Measurements from ENCODE around the gene ACOT7. TPM values are rescaled to one million over a fixed set of nuclear protein-coding genes. Genes with fewer than 3 reads are reported as not detected.

The ACOT7 gene
- total RNA-seq, 2 experiments from 2014 or later, result 23.4 to 53.6 TPM

DNA sequence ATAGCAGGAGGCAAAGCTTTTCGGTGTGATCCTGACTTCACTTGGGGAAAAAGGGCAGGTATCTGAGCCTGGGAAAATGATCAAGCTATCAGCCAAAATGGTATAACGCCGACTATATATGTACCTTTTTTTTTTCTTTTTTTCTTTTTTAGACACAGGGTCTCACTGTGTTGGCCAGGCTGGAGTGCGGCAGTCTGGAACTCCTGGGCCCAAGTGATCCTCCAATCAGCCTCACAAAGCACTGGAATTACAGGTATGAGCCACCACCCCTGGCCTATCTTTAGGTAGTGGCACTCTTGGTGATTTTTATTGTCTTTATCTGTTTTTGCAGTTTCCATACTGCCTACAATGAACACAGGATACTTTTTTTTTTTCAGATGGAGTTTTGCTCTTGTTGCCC, 156.5 kb downstream of the ACOT7 start:
- Histone ChIP-seq H3K27ac (ENCODE audit: low read depth, low read length, poor library complexity, severe bottlenecking) (no peak overlapping the region), H3K9me3 (ENCODE audit: low read length) (no peaks in the 10 kb centered on the region), H3K79me2 (ENCODE audit: insufficient read depth, low read depth, low read length) (peaks cover 24% of the 10 kb centered on the region), H3K4me1 (ENCODE audit: insufficient read depth, low read length, poor library complexity, severe bottlenecking) (peaks cover 20% of the 10 kb centered on the region), H3K4me3 (ENCODE audit: low read depth, low read length, poor library complexity, severe bottlenecking) (no peak overlapping the region), H3K4me2 (ENCODE audit: low read length) (no peak overlapping the region), H3K36me3 (ENCODE audit: insufficient read depth, low read length) (peaks cover 24% of the 10 kb centered on the region), H4K20me1 (ENCODE audit: insufficient read depth, low read length) (0 out of 2 replicates have a peak, but pooled peaks cover 11% of the 10 kb centered on the region), H2AFZ (ENCODE audit: low read length) (no peak overlapping the region), H3K9me2 (ENCODE audit: insufficient read depth, low read length) (no peaks in the 10 kb centered on the region)
- no peak for DNase-seq (ENCODE audit: low spot score)
- no TSS peak for BruUV-seq (replicated peaks)
- ChIA-PET CTCF (ENCODE audit: unreplicated experiment) (no interaction called here), POLR2A (no interaction called here)
- intact Hi-C loops (cut with micrococcal nuclease; ENCODE audit: unreplicated experiment), result loop anchor here (5.0 kb wide), 2 partner anchors 40 to 155 kb away; partner anchors contain the start of genes ACOT7 and RPL22
- TF ChIP-seq, protein P1, sequence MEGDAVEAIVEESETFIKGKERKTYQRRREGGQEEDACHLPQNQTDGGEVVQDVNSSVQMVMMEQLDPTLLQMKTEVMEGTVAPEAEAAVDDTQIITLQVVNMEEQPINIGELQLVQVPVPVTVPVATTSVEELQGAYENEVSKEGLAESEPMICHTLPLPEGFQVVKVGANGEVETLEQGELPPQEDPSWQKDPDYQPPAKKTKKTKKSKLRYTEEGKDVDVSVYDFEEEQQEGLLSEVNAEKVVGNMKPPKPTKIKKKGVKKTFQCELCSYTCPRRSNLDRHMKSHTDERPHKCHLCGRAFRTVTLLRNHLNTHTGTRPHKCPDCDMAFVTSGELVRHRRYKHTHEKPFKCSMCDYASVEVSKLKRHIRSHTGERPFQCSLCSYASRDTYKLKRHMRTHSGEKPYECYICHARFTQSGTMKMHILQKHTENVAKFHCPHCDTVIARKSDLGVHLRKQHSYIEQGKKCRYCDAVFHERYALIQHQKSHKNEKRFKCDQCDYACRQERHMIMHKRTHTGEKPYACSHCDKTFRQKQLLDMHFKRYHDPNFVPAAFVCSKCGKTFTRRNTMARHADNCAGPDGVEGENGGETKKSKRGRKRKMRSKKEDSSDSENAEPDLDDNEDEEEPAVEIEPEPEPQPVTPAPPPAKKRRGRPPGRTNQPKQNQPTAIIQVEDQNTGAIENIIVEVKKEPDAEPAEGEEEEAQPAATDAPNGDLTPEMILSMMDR (conservative IDR thresholded peaks at IDR 0.05; ENCODE audit: low read length), result no peak
- no peak for TF ChIP-seq EZH2phosphoT487 (IDR thresholded peaks at IDR 0.05; ENCODE audit: borderline replicate concordance, low read depth, low read length)

DNA sequence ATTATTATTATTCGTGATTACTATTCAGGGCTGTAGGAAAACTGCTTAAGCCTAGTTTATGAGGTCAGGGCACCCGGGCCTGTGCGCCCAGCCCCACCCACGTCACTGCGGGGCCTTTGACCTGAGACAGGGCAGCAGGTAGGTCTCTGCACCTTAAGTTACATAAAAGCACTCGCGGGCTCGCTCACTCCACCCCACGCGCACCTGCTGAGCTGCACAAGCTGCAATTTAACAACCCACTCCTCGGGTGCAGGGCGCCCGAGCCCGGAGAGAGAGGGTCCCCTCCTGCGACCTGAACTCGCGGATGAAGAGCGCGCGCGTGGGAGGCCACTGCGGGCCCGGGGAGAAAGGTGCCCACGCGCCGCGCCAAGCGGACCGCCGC, 158.3 kb downstream of the ACOT7 start:
- Histone ChIP-seq H3K27ac (ENCODE audit: low read depth, low read length, poor library complexity, severe bottlenecking) (peak overlapping the region; percentile 14), H3K4me1 (ENCODE audit: insufficient read depth, low read length, poor library complexity, severe bottlenecking) (peaks cover 20% of the 10 kb centered on the region), H3K4me3 (ENCODE audit: low read depth, low read length, poor library complexity, severe bottlenecking) (peak overlapping the region; percentile 96), H3K9me3 (ENCODE audit: low read length) (no peaks in the 10 kb centered on the region), H3K9me2 (ENCODE audit: insufficient read depth, low read length) (no peaks in the 10 kb centered on the region), H3K4me2 (ENCODE audit: low read length) (peak overlapping the region; percentile 92), H4K20me1 (ENCODE audit: insufficient read depth, low read length) (0 out of 2 replicates have a peak, but pooled peaks cover 11% of the 10 kb centered on the region), H2AFZ (ENCODE audit: low read length) (peak overlapping the region; percentile 24; the same call in 1 of the 2 replicates), H3K79me2 (ENCODE audit: insufficient read depth, low read depth, low read length) (peaks cover 24% of the 10 kb centered on the region), H3K36me3 (ENCODE audit: insufficient read depth, low read length) (peaks cover 41% of the 10 kb centered on the region)
- peak; percentile 40 for DNase-seq (ENCODE audit: low spot score)
- no peak for TF ChIP-seq EZH2phosphoT487 (IDR thresholded peaks at IDR 0.05; ENCODE audit: borderline replicate concordance, low read depth, low read length)
- TF ChIP-seq, protein P1 (conservative IDR thresholded peaks at IDR 0.05; ENCODE audit: low read length), result no peak
- no TSS peak for BruUV-seq (replicated peaks)
- intact Hi-C loops (cut with micrococcal nuclease; ENCODE audit: unreplicated experiment), result loop anchor here (5.0 kb wide), 2 partner anchors 38 to 157 kb away; partner anchors contain the start of genes ACOT7 and RPL22
- POLR2A ChIA-PET, result interaction anchor here (1.0 to 1.5 kb wide), 2 partner anchors 35 to 243 kb away, joined by 3 to 7 read pairs; partner anchors contain the start of gene NPHP4
- CTCF ChIA-PET (ENCODE audit: unreplicated experiment), result no interaction called here

All from OCI-LY7 (cell line).